BE2C (cell line): ENCODE measurements around the gene AGPAT2.

Experiments used
- DNase-seq: peaks from one replicate; pipeline ENCODE4 v3.0.0-alpha.2; 2020
- H3K27me3 ChIP-seq: fragments of 250-450 bp; sonication (Bioruptor Pico); 2 replicates; pipeline ENCODE4 v1.5.1; 2020; ENCODE audit warnings: mild to moderate bottlenecking
- H3K36me3 ChIP-seq: fragments of 250-450 bp; sonication (Bioruptor Pico); 2 replicates; pipeline ENCODE4 v1.5.1; 2020; ENCODE audit warnings: mild to moderate bottlenecking
- H3K4me1 ChIP-seq: fragments of 250-450 bp; sonication (Bioruptor Pico); 2 replicates; pipeline ENCODE4 v1.5.1; 2020
- H3K4me3 ChIP-seq: 2 replicates; pipeline ENCODE4 v1.5.1; 2011; ENCODE audit warnings: low read depth, low read length
- H3K9me3 ChIP-seq: fragments of 250-450 bp; sonication (Bioruptor Pico); 2 replicates; pipeline ENCODE4 v1.5.1; 2020
- TF ChIP-seq, protein P1 (sequence below): IDR thresholded peaks from 2 replicates; pipeline ENCODE4 v1.5.1; 2012; ENCODE audit warnings: mild to moderate bottlenecking, low read depth, low read length

The AGPAT2 gene

DNA sequence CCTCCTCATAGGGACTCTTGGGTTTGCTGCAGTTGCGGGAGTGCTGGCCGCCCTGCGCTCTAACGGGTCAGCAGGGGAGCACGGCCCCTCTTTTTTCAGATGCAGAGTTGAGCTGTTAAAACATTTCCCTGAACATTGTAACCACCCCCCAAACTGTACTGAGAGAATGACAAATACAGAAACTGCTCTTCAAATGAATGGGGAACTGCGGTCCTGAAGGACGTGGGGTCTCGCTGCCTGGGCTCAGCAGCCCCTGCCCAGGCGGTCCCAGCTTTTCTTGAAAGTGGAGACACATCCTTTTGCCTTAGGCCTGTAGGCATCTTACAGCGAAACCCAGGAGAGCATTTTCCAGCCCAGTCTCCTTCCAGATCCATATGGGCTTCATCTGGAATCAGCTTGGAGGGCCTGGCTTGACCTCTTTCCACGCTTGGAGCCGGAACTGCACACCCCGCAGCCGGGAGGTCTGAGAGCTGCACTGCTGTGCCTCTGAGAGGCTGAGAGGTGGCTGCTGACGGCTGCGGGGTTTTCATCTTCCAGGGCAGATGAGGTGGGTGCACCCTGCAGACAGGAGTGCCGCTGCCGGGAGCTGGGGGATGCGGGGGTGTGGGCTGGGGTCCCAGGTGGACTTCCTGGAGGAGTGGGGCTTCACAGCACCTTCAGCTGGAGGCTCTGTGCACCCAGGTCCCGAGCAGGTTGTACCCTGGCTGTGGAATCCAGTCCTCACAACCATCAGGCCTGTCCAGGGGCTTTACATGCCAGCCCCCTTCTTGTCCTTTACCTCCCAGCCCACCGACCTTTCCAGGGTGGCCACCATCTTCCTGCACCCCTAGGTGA is 1.2 kb upstream of the AGPAT2 start:
- DNase-seq: no peak
- Histone ChIP-seq H3K36me3 (no peaks in the 10 kb centered on the region), H3K27me3 (no peaks in the 10 kb centered on the region), H3K4me1 (peaks cover 6% of the 10 kb centered on the region), H3K9me3 (no peaks in the 10 kb centered on the region), H3K4me3 (no peak overlapping the region)
- TF ChIP-seq, protein P1, sequence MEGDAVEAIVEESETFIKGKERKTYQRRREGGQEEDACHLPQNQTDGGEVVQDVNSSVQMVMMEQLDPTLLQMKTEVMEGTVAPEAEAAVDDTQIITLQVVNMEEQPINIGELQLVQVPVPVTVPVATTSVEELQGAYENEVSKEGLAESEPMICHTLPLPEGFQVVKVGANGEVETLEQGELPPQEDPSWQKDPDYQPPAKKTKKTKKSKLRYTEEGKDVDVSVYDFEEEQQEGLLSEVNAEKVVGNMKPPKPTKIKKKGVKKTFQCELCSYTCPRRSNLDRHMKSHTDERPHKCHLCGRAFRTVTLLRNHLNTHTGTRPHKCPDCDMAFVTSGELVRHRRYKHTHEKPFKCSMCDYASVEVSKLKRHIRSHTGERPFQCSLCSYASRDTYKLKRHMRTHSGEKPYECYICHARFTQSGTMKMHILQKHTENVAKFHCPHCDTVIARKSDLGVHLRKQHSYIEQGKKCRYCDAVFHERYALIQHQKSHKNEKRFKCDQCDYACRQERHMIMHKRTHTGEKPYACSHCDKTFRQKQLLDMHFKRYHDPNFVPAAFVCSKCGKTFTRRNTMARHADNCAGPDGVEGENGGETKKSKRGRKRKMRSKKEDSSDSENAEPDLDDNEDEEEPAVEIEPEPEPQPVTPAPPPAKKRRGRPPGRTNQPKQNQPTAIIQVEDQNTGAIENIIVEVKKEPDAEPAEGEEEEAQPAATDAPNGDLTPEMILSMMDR: no peak

DNA sequence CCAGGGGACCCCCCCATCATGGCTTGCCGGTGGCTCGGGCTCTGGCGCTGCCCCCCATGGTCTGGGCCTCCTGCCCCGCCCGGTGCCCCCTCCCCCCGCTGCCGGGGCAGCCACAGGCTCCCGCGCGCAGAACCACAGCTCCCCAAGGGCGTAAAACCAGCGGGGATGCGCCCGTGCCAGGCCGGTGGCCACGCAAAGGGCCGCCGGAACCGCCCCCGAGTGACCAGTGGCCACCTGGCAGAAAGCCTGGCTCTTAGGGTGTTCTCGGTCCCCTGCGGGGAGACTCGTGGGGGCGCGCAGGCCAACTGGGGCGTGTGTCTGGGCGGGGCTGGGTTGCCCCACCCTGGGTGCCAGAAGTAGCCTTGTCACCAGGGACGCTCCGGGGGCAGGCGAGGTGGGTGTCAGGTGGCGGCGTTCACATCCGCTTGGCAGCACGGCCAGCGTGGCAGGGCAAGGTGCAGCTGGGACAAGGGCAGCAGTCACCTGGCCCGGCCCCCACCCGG is 515 bp upstream of the AGPAT2 start:
- Histone ChIP-seq H3K27me3 (no peaks in the 10 kb centered on the region), H3K9me3 (no peaks in the 10 kb centered on the region), H3K4me1 (peaks cover 6% of the 10 kb centered on the region), H3K36me3 (no peaks in the 10 kb centered on the region), H3K4me3 (no peak overlapping the region)
- DNase-seq: no peak
- TF ChIP-seq, protein P1: no peak

DNA sequence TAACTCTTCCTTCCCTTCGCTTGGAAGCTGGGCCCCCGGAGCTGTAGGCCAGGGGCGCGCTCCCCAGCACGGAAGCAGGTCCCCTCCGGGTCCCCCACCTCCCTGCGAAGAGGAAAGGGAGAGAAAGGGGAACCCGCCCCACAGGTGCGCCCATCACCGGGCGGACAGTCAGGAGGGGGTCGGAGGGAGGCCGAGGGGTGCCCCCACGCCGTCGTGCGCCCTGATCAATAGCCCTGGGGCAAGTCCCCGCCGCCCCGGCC is 793 bp downstream of the AGPAT2 start:
- Histone ChIP-seq H3K9me3 (no peaks in the 10 kb centered on the region), H3K36me3 (no peaks in the 10 kb centered on the region), H3K4me1 (peaks cover 6% of the 10 kb centered on the region), H3K4me3 (peak overlapping the region; percentile 63), H3K27me3 (no peaks in the 10 kb centered on the region)
- TF ChIP-seq, protein P1: no peak
- no peak for DNase-seq

DNA sequence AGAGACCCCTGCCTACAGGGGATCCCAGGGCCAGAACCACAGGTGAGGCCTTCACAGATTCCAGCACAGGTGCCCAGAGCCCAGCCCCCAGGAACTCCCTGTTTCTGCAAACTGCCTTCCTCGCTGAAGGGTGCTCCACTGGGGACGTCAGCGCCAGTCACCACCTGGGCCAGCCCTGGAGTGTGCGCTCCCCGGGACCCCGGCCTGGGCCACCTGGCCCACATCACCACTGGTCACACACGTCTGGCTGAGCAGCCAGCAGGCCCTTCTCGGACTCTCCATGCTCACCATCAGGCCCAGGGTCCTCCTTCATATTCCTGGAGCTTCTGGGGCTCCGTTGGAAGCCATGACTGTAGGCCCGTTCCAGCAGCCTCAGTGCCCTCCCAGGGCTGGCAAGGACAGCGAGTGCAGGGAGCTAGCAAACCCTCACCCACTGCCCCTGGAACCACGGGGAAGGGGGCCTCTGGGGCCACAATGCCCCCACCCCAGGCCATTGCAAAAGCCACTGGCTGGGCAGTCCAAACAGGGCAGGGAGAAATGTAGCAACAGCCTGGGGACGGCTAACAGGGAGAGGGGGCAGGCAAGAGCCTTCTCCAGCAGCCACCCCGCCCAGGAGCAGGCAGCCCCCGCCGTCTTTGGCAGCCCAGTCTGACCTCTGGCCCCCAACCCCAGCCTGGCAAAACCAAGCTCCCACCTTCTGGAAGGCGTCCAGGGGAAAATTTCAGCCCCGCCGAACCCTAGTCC is 1.3 kb downstream of the AGPAT2 start:
- TF ChIP-seq, protein P1: no peak
- H3K27me3 ChIP-seq: no peaks in the 10 kb centered on the region
- H3K4me1 ChIP-seq: peaks cover 6% of the 10 kb centered on the region
- peak overlapping the region; percentile 63 for H3K4me3 ChIP-seq
- H3K36me3 ChIP-seq: no peaks in the 10 kb centered on the region
- no peaks in the 10 kb centered on the region for H3K9me3 ChIP-seq
- DNase-seq: no peak

DNA sequence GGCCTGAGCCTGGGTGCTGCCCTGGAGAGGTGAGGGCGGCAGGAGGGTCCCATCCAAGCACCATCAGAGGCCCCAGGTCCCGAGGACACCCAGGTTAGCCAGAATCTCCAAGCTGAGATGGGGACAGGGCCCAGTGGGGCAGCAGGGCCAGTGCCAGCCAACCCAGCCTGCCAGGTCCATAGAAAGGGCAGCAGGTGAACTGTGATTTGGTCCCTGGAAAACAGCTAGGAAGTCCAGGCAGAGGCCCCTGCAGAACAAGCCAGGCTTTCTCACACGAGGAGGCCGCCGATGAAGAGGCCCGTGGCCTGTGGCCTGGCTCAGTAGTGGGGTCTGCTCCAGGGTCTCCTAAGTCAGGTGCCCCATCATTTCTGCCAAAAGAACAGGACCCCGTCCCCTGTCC is 2.0 kb downstream of the AGPAT2 start:
- TF ChIP-seq, protein P1: no peak
- no peaks in the 10 kb centered on the region for H3K36me3 ChIP-seq
- peaks cover 6% of the 10 kb centered on the region for H3K4me1 ChIP-seq
- no peak for DNase-seq
- no peaks in the 10 kb centered on the region for H3K9me3 ChIP-seq
- no peak overlapping the region for H3K4me3 ChIP-seq
- H3K27me3 ChIP-seq: no peaks in the 10 kb centered on the region

DNA sequence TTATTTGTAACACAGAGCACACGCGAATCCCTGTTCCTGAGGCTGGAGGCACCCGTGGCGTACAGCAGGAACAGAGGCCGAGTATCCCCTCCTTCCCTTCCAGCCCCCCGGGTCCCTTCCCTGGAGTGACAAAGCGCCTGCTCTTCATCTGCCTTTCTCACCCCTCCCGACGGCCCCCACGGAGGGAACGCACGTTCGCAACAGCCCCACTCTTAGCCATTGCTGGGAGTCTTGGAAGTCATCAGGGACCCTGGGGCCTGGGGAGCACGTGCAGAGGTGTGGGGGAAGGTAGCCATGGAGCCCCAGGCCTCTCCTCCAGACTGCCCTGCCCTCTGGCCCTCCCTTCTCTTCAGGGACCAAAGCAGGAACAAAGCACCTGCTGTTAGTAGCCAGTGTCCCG is 2.5 kb downstream of the AGPAT2 start:
- no peak for DNase-seq
- Histone ChIP-seq H3K4me3 (no peak overlapping the region), H3K4me1 (peaks cover 6% of the 10 kb centered on the region), H3K36me3 (no peaks in the 10 kb centered on the region), H3K27me3 (no peaks in the 10 kb centered on the region), H3K9me3 (no peaks in the 10 kb centered on the region)
- TF ChIP-seq, protein P1: no peak
